SJCRH30 (cell line): ENCODE results near the gene GRID2. TPM values are rescaled to one million over a fixed set of nuclear protein-coding genes. Genes with fewer than 3 reads are reported as not detected.
A peak's percentile ranks its signal among the peaks of the same experiment; 100 is the strongest.

Experiments used
- DNase-seq, 2 experiments: peaks; one replicate each; pipeline ENCODE4 v3.0.0-alpha.2; 2015 to 2020
- H3K27ac ChIP-seq: fragments of 250-450 bp; sonication (Bioruptor Pico); 2 replicates; pipeline ENCODE4 v1.5.1; 2020; ENCODE audit warnings: mild to moderate bottlenecking, moderate library complexity
- H3K27me3 ChIP-seq: fragments of 250-450 bp; sonication (Bioruptor Pico); 2 replicates; pipeline ENCODE4 v1.5.1; 2020; ENCODE audit warnings: mild to moderate bottlenecking, moderate library complexity
- H3K36me3 ChIP-seq: fragments of 250-450 bp; sonication (Bioruptor Pico); 2 replicates; pipeline ENCODE4 v1.5.1; 2020; ENCODE audit warnings: mild to moderate bottlenecking, moderate library complexity
- H3K4me1 ChIP-seq: fragments of 250-450 bp; sonication (Bioruptor Pico); 2 replicates; pipeline ENCODE4 v1.5.1; 2020; ENCODE audit warnings: mild to moderate bottlenecking, moderate library complexity
- H3K4me3 ChIP-seq: fragments of 250-450 bp; sonication (Bioruptor Pico); 2 replicates; pipeline ENCODE4 v1.5.1; 2020; ENCODE audit warnings: mild to moderate bottlenecking, moderate library complexity
- H3K9me3 ChIP-seq: fragments of 250-450 bp; sonication (Bioruptor Pico); replicated peaks from 2 replicates; pipeline ENCODE4 v1.5.1; 2020; ENCODE audit warnings: mild to moderate bottlenecking, moderate library complexity
- total RNA-seq: library from RNA; depleted of rRNA; stranded (reverse); fragments of >200 nt; shearing (Covaris generic); gene quantifications from 2 replicates; pipeline ENCODE4 v1.2.3, GENCODE V29; 2014

GRID2 gene
- total RNA-seq, 1 experiment from 2014 or later: 0.91 TPM

GRCh38 chr4:93080316-93080715, 776.5 kb downstream of the GRID2 start:
- H3K4me1 ChIP-seq: no peaks in the 10 kb centered on the region
- no peak for DNase-seq
- no peak overlapping the region for H3K4me3 ChIP-seq
- H3K27ac ChIP-seq: no peak overlapping the region
- H3K27me3 ChIP-seq: no peaks in the 10 kb centered on the region
- no peaks in the 10 kb centered on the region for H3K36me3 ChIP-seq
- no peaks in the 10 kb centered on the region for H3K9me3 ChIP-seq

GRCh38 chr4:93084599-93085305, 781.0 kb downstream of the GRID2 start:
- peaks cover 3% of the 10 kb centered on the region; the same call in 1 of the 2 replicates for H3K4me1 ChIP-seq
- H3K36me3 ChIP-seq: no peaks in the 10 kb centered on the region
- peak overlapping the region; percentile 28 for H3K4me3 ChIP-seq
- peak; percentile 82 to 85 for DNase-seq
- H3K9me3 ChIP-seq: no peaks in the 10 kb centered on the region
- H3K27me3 ChIP-seq: no peaks in the 10 kb centered on the region
- H3K27ac ChIP-seq: peak overlapping the region; percentile 52

DNA sequence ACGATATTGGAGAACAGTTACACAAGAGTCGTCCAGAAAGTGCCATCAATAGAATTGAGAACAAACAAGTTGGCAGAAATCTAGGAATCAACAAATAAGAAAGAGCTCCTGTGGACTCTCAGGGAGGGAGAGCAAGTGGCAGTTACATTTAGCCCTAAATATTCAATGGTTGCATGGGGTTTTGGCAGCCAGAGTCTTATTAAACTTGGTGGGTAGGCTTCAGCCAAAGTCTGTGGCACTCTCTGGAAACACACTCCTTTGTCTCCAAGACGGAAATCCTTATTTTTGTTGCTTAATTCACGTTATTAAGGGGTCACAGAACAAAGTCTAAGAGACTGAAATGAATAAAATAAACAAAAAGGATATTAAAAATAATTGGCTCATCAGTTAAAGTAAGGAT, 782.6 kb downstream of the GRID2 start:
- H3K27me3 ChIP-seq: no peaks in the 10 kb centered on the region
- no peak overlapping the region for H3K4me3 ChIP-seq
- peaks cover 3% of the 10 kb centered on the region; the same call in 1 of the 2 replicates for H3K4me1 ChIP-seq
- no peak for DNase-seq
- no peak overlapping the region for H3K27ac ChIP-seq
- no peaks in the 10 kb centered on the region for H3K36me3 ChIP-seq
- H3K9me3 ChIP-seq: no peaks in the 10 kb centered on the region

DNA sequence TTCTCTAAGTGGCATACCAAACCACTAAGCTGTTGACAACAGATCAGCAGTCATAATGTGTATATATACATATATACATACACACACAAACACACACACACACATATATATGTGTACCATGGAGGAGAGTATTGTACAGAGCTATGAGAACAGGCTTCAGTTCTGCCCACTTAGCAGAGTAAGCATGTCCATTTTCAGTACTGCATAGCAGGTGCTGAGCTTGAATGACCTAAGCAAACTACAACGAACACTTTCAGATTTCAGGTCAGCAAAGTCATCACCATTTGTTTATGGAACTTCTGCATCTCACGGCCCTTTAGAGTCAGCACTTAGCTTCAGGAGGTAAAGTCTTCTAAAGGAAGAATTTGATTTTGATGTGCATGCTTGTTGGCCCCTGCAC, 789.0 kb downstream of the GRID2 start:
- H3K27me3 ChIP-seq: no peaks in the 10 kb centered on the region
- no peak for DNase-seq
- H3K4me3 ChIP-seq: no peak overlapping the region
- no peak overlapping the region for H3K27ac ChIP-seq
- no peaks in the 10 kb centered on the region for H3K9me3 ChIP-seq
- no peaks in the 10 kb centered on the region for H3K4me1 ChIP-seq
- no peaks in the 10 kb centered on the region for H3K36me3 ChIP-seq

- Histone ChIP-seq H3K36me3 (no peaks in the 10 kb centered on the region), H3K4me1 (no peaks in the 10 kb centered on the region), H3K9me3 (no peaks in the 10 kb centered on the region; the same call in 1 of the 2 replicates), H3K27ac (no peak overlapping the region), H3K4me3 (no peak overlapping the region), H3K27me3 (no peaks in the 10 kb centered on the region)
- no peak for DNase-seq
These were observed 799.3 kb downstream of the GRID2 start for GRCh38 chr4:93103042-93103441.

GRCh38 chr4:93116624-93117023, 812.9 kb downstream of the GRID2 start:
- H3K36me3 ChIP-seq: no peaks in the 10 kb centered on the region
- no peaks in the 10 kb centered on the region for H3K27me3 ChIP-seq
- H3K4me3 ChIP-seq: no peak overlapping the region
- no peak for DNase-seq
- no peaks in the 10 kb centered on the region for H3K9me3 ChIP-seq
- H3K4me1 ChIP-seq: no peaks in the 10 kb centered on the region
- no peak overlapping the region for H3K27ac ChIP-seq

- Histone ChIP-seq H3K36me3 (no peaks in the 10 kb centered on the region), H3K27ac (no peak overlapping the region), H3K4me1 (no peaks in the 10 kb centered on the region), H3K9me3 (no peaks in the 10 kb centered on the region), H3K4me3 (no peak overlapping the region), H3K27me3 (no peaks in the 10 kb centered on the region)
- no peak for DNase-seq
These were observed 823.7 kb downstream of the GRID2 start for GRCh38 chr4:93127489-93127888.

- no peak overlapping the region for H3K27ac ChIP-seq
- H3K4me1 ChIP-seq: no peaks in the 10 kb centered on the region
- no peaks in the 10 kb centered on the region for H3K9me3 ChIP-seq
- H3K36me3 ChIP-seq: no peaks in the 10 kb centered on the region
- no peaks in the 10 kb centered on the region for H3K27me3 ChIP-seq
- no peak overlapping the region for H3K4me3 ChIP-seq
- no peak for DNase-seq
These were observed 828.9 kb downstream of the GRID2 start for GRCh38 chr4:93132631-93133030.

- no peaks in the 10 kb centered on the region for H3K36me3 ChIP-seq
- H3K4me3 ChIP-seq: no peak overlapping the region
- H3K27me3 ChIP-seq: no peaks in the 10 kb centered on the region
- H3K9me3 ChIP-seq: no peaks in the 10 kb centered on the region
- H3K4me1 ChIP-seq: no peaks in the 10 kb centered on the region
- peak in 1 of 2 experiments; percentile 10 for DNase-seq
- no peak overlapping the region for H3K27ac ChIP-seq
These were observed 835.4 kb downstream of the GRID2 start for GRCh38 chr4:93139118-93139517.

- Histone ChIP-seq H3K4me1 (no peaks in the 10 kb centered on the region), H3K36me3 (no peaks in the 10 kb centered on the region), H3K4me3 (no peak overlapping the region), H3K9me3 (no peaks in the 10 kb centered on the region), H3K27me3 (no peaks in the 10 kb centered on the region), H3K27ac (no peak overlapping the region)
- DNase-seq: no peak
These were observed 840.1 kb downstream of the GRID2 start for GRCh38 chr4:93143902-93144301.

DNA sequence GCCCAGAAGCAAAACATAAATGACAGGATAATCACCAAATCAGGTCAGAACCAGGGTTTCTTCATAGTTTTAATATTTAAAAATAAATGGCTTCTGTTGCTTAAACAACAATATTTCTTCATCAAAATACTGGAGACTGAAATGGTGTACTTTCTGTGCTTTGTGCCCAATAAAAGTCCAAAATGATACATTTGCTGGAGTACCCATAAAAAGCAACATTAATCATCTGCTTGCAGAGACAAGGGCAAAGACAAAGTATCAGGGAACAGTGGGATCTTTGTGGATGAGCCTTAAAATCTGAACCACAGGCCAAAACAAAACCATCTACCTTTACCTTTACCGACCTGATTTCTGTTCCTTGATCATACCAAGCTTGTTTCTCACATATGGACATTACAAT, 840.9 kb downstream of the GRID2 start:
- Histone ChIP-seq H3K27me3 (no peaks in the 10 kb centered on the region), H3K9me3 (no peaks in the 10 kb centered on the region), H3K4me1 (no peaks in the 10 kb centered on the region), H3K27ac (no peak overlapping the region), H3K4me3 (no peak overlapping the region), H3K36me3 (no peaks in the 10 kb centered on the region)
- no peak for DNase-seq

DNA sequence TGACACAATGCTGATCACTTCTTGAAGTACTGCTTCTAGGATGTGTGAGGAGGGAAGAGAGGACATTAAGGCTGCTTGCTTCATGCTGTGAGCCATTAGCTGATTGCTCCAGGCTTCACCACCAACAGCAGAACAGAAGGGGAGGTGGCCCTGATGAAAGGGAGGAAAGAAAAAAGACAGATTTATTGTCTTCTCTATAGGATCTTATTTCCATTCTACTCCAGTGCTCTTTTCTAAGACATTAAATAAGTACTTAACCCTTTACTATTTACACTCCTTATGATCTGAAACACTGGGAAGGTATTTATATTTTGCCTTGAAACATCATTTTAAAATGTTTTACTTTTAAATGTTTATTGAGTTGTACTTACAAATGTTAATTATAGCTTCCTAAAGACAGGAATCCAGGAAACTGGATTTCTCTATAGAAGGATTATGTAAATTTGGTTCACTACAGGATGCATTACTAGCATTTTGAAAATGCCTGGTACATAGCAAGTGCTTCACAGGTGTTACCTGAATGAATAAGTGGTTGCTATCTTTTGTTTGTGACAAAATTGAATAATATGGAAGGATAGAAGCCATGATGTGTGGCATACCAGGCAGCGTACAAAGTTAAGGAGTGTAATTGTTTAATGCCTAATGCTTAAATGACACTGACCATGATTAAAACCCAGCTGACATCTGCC, 843.9 kb downstream of the GRID2 start:
- no peaks in the 10 kb centered on the region for H3K27me3 ChIP-seq
- no peaks in the 10 kb centered on the region for H3K36me3 ChIP-seq
- H3K27ac ChIP-seq: no peak overlapping the region
- no peak overlapping the region for H3K4me3 ChIP-seq
- H3K9me3 ChIP-seq: no peaks in the 10 kb centered on the region
- DNase-seq: no peak
- H3K4me1 ChIP-seq: no peaks in the 10 kb centered on the region

DNA sequence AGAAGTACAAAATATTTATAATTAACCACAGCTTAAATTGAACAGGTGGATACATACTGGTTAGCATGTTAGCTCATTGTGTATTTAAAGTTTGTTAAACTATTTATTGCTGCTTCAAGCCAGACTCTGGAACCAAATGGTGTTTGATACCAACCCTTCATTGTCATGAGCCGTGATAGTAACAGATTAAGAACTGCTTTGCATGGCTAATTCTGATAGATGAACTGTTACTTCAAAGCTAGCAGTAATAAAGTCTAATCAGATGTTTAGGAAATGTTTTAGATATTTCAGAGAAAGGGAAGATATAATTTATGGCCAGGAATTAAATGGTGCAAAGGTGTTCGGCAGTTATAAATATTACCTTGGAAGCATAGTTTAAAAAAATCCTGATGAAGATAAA, 848.7 kb downstream of the GRID2 start:
- DNase-seq: no peak
- no peaks in the 10 kb centered on the region for H3K36me3 ChIP-seq
- no peak overlapping the region for H3K4me3 ChIP-seq
- no peaks in the 10 kb centered on the region for H3K4me1 ChIP-seq
- no peak overlapping the region for H3K27ac ChIP-seq
- H3K9me3 ChIP-seq: no peaks in the 10 kb centered on the region
- H3K27me3 ChIP-seq: no peaks in the 10 kb centered on the region

DNA sequence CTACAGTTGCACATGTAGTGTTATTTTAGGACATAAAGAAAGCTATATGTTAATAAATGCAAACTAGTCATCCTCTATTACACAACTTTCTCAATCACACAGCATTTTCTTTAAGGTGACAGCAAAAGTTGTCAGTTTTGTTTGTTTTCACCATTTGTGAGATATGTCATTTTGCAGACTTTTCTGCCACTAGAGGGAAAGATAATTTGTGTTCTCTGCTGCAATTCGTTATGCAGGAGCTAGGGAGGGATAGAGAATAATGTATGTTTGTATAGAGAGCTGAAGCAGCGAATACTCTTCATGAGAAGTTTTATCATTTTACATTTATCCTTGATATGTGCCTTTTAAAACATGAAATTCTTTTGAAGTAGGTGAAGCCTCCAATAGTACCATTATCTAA, 854.2 kb downstream of the GRID2 start:
- Histone ChIP-seq H3K9me3 (no peaks in the 10 kb centered on the region), H3K4me1 (no peaks in the 10 kb centered on the region), H3K4me3 (no peak overlapping the region), H3K36me3 (no peaks in the 10 kb centered on the region), H3K27ac (no peak overlapping the region), H3K27me3 (0 out of 2 replicates have a peak, but pooled peaks cover 3% of the 10 kb centered on the region)
- DNase-seq: no peak

- DNase-seq: no peak
- Histone ChIP-seq H3K27me3 (no peaks in the 10 kb centered on the region; the same call in 1 of the 2 replicates), H3K27ac (no peak overlapping the region), H3K4me1 (no peaks in the 10 kb centered on the region), H3K36me3 (no peaks in the 10 kb centered on the region), H3K9me3 (no peaks in the 10 kb centered on the region), H3K4me3 (no peak overlapping the region)
These were observed 864.3 kb downstream of the GRID2 start for GRCh38 chr4:93168053-93168452.

- DNase-seq: no peak
- Histone ChIP-seq H3K9me3 (no peaks in the 10 kb centered on the region), H3K27me3 (no peaks in the 10 kb centered on the region), H3K4me3 (no peak overlapping the region), H3K27ac (no peak overlapping the region), H3K4me1 (no peaks in the 10 kb centered on the region), H3K36me3 (no peaks in the 10 kb centered on the region)
These were observed 866.2 kb downstream of the GRID2 start for GRCh38 chr4:93169966-93170365.
